GM12872 (cell line): ENCODE results near the gene RAB3GAP1.
A peak's percentile ranks its signal among the peaks of the same experiment; 100 is the strongest.

Experiments used
- TF ChIP-seq, protein P1 (sequence below): IDR thresholded peaks from 3 replicates; pipeline ENCODE4 v1.5.1; 2011; ENCODE audit warnings: low read depth, mild to moderate bottlenecking, low read length, moderate library complexity; ENCODE audit not compliant: insufficient read depth

Gene RAB3GAP1

DNA sequence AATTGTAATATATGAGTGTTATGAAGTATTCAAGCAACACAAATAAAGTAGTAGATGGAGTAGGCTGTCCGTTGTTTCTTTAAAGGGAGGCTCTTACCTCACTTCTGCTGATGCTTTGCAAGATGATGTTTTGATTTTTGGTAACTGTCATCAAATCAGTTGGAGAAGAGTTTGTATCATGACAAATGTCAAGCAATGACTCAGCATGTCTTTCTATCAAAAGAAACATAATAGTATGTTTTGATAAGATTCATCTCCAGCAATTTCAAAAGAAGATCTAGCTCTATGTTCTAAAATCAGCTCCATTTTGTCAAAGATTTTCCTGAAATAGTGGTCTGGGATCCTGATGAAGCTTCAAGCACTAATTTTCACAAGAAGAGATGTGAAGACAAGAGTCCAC is 30.5 kb upstream of the RAB3GAP1 start:
- TF ChIP-seq, protein P1, sequence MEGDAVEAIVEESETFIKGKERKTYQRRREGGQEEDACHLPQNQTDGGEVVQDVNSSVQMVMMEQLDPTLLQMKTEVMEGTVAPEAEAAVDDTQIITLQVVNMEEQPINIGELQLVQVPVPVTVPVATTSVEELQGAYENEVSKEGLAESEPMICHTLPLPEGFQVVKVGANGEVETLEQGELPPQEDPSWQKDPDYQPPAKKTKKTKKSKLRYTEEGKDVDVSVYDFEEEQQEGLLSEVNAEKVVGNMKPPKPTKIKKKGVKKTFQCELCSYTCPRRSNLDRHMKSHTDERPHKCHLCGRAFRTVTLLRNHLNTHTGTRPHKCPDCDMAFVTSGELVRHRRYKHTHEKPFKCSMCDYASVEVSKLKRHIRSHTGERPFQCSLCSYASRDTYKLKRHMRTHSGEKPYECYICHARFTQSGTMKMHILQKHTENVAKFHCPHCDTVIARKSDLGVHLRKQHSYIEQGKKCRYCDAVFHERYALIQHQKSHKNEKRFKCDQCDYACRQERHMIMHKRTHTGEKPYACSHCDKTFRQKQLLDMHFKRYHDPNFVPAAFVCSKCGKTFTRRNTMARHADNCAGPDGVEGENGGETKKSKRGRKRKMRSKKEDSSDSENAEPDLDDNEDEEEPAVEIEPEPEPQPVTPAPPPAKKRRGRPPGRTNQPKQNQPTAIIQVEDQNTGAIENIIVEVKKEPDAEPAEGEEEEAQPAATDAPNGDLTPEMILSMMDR = no peak

DNA sequence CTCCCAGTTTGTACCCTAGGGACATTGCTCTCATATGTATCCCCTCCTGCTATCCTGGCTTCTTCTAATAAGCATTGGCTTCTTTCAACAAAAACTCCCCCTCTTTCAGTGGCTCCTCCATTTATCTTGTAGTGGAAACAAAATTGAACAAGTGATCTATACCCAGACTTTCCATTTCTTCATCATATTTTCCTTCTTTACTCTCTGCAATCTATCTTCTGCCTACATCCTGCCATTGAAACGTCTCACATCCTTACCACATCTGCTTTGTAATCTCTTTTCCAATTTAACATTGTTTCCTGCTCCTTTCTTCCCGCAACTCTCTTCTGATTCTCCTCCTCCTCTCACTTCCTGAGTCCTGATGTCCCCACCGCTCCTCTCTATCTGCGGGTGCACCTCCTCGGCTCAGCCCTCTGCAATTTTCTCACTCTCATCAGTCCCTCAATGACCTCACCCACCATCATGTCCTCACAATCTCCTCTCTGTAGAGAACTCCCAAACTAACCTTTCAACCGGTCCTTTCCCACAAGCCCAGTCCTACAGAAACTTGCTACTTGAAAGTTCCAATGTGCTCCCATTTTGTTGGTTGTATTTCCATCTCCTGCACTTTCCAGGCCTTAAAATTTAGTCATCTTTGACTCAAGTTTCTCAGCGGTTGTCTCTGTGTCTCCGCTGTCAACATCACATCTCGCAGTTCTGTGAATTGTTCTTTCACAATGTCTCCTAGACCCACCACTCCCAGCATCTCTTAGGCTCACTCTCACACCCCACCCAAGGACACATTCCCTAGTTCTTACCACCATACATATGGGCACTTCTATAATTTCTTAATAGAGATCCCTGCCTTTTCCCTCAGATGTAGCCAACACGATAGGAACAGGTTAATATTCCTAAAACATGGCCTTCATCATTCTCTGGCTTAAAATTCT is 28.9 kb upstream of the RAB3GAP1 start:
- TF ChIP-seq, protein P1 = no peak

DNA sequence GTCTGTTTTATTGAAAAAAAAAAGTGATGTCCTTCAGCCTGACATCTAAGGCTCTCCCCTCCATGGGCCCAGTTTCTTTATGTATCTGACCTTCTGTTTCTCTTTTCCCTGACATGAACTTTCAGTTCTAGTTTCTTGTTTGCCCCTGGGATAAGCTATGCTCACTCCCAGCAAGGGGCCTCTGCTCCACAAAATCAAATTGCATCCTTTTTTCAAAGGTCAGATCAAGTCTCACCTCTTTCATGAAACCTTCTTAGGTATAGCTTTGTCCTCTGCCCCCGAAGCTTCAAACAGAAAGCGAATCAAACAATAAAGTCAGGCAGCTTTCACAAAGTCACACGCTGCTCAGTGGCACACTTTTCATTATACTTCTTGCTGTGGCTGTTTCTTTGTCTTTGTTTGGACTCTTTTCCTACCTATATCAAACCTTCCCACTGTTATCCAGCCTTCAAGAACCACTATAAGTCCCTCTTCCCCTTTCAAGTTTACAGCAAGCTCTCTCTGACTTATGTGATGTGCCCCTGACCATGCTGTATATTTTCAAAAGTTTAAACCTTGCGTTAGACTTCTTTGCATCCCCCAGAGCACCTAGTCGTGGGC is 28.1 kb upstream of the RAB3GAP1 start:
- TF ChIP-seq, protein P1 = no peak

DNA sequence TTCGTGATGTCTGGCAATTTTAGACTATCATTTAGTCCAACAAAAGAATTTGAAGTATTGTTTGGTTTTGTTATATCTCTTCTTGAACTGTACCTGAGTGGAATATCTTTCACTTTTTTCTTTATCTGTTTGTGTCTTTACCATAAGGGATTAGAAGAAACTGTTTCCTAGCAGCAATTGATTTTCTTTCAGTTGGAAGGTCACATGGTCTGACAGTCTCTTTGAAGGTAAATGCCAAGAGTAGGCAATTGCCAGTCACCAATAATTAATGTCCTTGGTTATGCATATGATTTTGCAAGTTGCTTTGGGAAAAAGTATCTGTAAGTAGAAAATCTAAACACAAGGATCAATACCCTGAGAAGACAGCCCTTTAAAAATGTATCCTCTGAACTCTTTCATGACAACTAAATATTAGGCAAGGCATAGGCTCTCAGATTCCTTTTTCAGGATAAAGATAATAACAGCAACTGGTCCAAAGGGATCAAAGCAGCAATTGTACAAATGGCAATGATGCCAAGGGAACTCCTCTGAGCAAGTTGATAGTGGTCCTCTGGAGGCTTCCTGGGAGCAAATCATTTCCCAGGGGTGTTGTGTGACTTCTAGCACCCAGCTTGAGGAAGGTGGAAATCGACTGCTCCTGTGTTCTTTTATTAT is 22.5 kb upstream of the RAB3GAP1 start:
- TF ChIP-seq, protein P1 = no peak

DNA sequence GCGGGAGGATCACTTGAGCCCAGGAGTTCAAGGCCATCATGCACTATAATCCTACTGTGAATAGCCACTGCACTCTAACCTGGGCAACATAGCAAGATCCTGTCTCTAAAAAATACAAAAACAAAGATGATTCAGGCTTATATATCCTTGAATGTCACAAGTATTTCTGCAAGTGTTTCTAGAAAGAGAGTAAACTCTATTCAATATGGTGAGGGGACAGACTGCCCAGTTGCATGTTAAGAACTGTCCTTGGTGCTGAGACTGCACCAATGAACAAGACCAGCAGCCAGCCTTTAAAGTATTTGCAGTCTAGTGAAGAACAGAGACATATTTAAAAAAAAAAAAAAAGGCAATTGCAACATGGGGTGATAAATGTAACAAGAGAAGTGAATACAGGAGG is 21.3 kb upstream of the RAB3GAP1 start:
- TF ChIP-seq, protein P1 = no peak

DNA sequence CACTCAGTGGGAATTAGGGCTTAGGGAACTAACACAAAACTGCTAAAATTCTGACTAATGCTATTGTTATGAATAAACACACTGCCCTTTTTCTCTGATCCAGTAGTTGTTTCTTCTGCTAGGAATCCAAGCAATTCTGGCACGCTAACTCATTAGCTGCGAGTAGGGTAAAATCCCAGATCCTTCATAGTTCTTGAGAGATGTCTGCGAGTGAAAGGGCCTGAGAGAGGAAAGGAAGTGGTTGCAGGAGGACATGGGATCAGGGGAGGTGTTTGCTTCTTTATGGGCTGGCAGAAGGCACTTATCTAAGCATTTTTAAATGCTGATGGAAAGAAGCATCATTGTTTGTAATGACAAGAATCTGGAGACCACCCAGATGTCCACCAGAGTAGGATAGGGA is 14.3 kb upstream of the RAB3GAP1 start:
- TF ChIP-seq, protein P1 = no peak

DNA sequence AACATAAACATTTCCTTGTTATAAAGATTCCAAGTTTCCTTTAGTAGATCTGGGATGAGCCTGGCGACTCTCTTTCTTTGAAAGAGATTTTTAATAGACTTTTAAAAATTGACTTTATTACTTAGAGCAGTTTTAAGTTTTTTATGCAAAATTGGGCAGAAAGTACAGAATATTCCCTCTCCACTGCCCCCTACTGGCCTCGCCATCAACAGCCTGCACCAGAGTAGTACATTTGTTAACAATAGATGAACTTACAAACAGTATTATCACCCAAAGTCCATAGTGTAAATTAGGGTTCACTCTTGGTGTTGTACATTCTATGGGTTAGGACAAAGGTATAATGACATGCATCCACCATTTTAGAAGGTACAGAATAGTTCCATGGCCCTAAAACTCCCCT is 8.7 kb upstream of the RAB3GAP1 start:
- TF ChIP-seq, protein P1 = peak; percentile 58; the same call in 2 of the 3 replicates
